IMR-90 (cell line): Measurements from ENCODE around the gene NEXN. TPM values are rescaled to one million over a fixed set of nuclear protein-coding genes. Genes with fewer than 3 reads are reported as not detected.

Experiments
- ATAC-seq: fragments of 200-7000 bp; cut with Tn5 transposase; 2 replicates; pipeline ENCODE4 v1.9.1; 2020; ENCODE audit warnings: low read depth, mild to moderate bottlenecking, moderate library complexity
- BruUV-seq: library from RNA; stranded (reverse); fragments of 400-500 nt; replicated peaks from 2 replicates; lab custom pipeline; 2021; lab: Mats Ljungman, UMichigan
- CTCF ChIA-PET: fragments of 300-600 bp; formaldehyde crosslinking; extraction: SDS; loops from one replicate; lab custom pipeline; 2021; ENCODE audit warnings: antibody characterized with exemption; lab: Yijun Ruan, JAX
- POLR2A ChIA-PET: fragments of 300-600 bp; sonication (Branson Sonifier 250); formaldehyde crosslinking; loops from one replicate; lab custom pipeline; 2022; ENCODE audit warnings: antibody characterized with exemption; ENCODE audit not compliant: unreplicated experiment; lab: Charles Lee
- DNase-seq: peaks from one replicate; pipeline ENCODE4 v3.0.0; 2013
- H2AFZ ChIP-seq: replicated peaks from 2 replicates; pipeline ENCODE3; 2013; ENCODE audit warnings: low read length, mild to moderate bottlenecking; ENCODE audit not compliant: poor library complexity
- H2AK5ac ChIP-seq: 2 replicates; pipeline ENCODE4 v1.6.1; 2013; ENCODE audit warnings: low read depth, low read length, inconsistent platforms
- H2AK9ac ChIP-seq: replicated peaks from 2 replicates; pipeline ENCODE3; 2013; ENCODE audit warnings: mild to moderate bottlenecking, low read depth, low read length, moderate library complexity; ENCODE audit not compliant: poor library complexity
- H2BK120ac ChIP-seq: 2 replicates; pipeline ENCODE4 v1.6.1; 2013; ENCODE audit warnings: low read depth, low read length, inconsistent platforms
- H2BK15ac ChIP-seq: 3 replicates; pipeline ENCODE4 v1.6.1; 2013; ENCODE audit warnings: low read depth, low read length, inconsistent platforms
- H2BK20ac ChIP-seq: 2 replicates; pipeline ENCODE4 v1.6.1; 2013; ENCODE audit warnings: low read depth, mild to moderate bottlenecking, inconsistent platforms, low read length, moderate library complexity
- H2BK5ac ChIP-seq: 2 replicates; pipeline ENCODE4 v1.6.1; 2013; ENCODE audit warnings: mild to moderate bottlenecking, low read depth, low read length, inconsistent platforms; ENCODE audit not compliant: poor library complexity, severe bottlenecking
- H3K14ac ChIP-seq: replicated peaks from 2 replicates; pipeline ENCODE4 v1.6.1; 2013; ENCODE audit warnings: low read depth, low read length, inconsistent platforms
- H3K18ac ChIP-seq: 2 replicates; pipeline ENCODE4 v1.6.1; 2013; ENCODE audit warnings: low read depth, low read length, control low read depth
- H3K23ac ChIP-seq: 2 replicates; pipeline ENCODE4 v1.6.1; 2013; ENCODE audit warnings: low read depth, low read length, inconsistent platforms
- H3K27ac ChIP-seq: 2 replicates; pipeline ENCODE4 v1.5.1; 2013; ENCODE audit warnings: mild to moderate bottlenecking, control low read depth, low read length; ENCODE audit not compliant: insufficient read depth
- H3K27me3 ChIP-seq: 2 replicates; pipeline ENCODE4 v1.6.1; 2013; ENCODE audit warnings: low read length; ENCODE audit not compliant: control insufficient read depth, insufficient read depth
- H3K36me3 ChIP-seq: 2 replicates; pipeline ENCODE4 v1.6.1; 2013; ENCODE audit warnings: low read length, mixed read lengths; ENCODE audit not compliant: control insufficient read depth, insufficient read depth
- H3K4ac ChIP-seq: 2 replicates; pipeline ENCODE4 v1.6.1; 2013; ENCODE audit warnings: low read depth, low read length, inconsistent platforms
- H3K4me1 ChIP-seq: 2 replicates; pipeline ENCODE4 v1.6.1; 2013; ENCODE audit warnings: low read length, mixed read lengths; ENCODE audit not compliant: control insufficient read depth, insufficient read depth
- H3K4me2 ChIP-seq: 2 replicates; pipeline ENCODE4 v1.6.1; 2013; ENCODE audit warnings: low read depth, mild to moderate bottlenecking, control low read depth, low read length, moderate library complexity
- H3K4me3 ChIP-seq: 2 replicates; pipeline ENCODE4 v1.5.1; 2013; ENCODE audit warnings: low read depth, mild to moderate bottlenecking, control low read depth, low read length, moderate library complexity; ENCODE audit not compliant: insufficient read depth
- H3K56ac ChIP-seq: 2 replicates; pipeline ENCODE4 v1.6.1; 2013; ENCODE audit warnings: low read length, inconsistent platforms; ENCODE audit not compliant: insufficient read depth; ENCODE audit errors: extremely low read depth
- H3K79me1 ChIP-seq, 2 experiments: 2 replicates each; pipeline ENCODE4 v1.6.1; 2013; ENCODE audit warnings: low read length in 2 of 2, inconsistent platforms in 1 of 2, low read depth in 1 of 2
- H3K9ac ChIP-seq: 2 replicates; pipeline ENCODE4 v1.6.1; 2013; ENCODE audit warnings: low read depth, low read length, control low read depth
- H3K9me1 ChIP-seq: 2 replicates; pipeline ENCODE4 v1.6.1; 2013; ENCODE audit warnings: low read length, inconsistent platforms; ENCODE audit not compliant: insufficient read depth
- H3K9me3 ChIP-seq: 2 replicates; pipeline ENCODE4 v1.6.1; 2013; ENCODE audit warnings: low read length; ENCODE audit not compliant: control insufficient read depth, insufficient read depth
- H4K20me1 ChIP-seq: 2 replicates; pipeline ENCODE4 v1.6.1; 2013; ENCODE audit warnings: low read length, inconsistent platforms; ENCODE audit not compliant: insufficient read depth
- H4K5ac ChIP-seq: 2 replicates; pipeline ENCODE4 v1.6.1; 2013; ENCODE audit warnings: mild to moderate bottlenecking, low read depth, low read length, control low read depth
- H4K8ac ChIP-seq, 2 experiments: 2 replicates each; pipeline ENCODE4 v1.6.1; 2013; ENCODE audit warnings: low read depth in 2 of 2, low read length in 2 of 2, control low read depth in 1 of 2, inconsistent platforms in 1 of 2
- H4K91ac ChIP-seq: 2 replicates; pipeline ENCODE4 v1.6.1; 2013; ENCODE audit warnings: low read depth, low read length, inconsistent platforms; ENCODE audit not compliant: insufficient read depth
- FOS ChIP-seq: fragments of 150-350 bp; IDR thresholded peaks from 2 replicates; pipeline ENCODE4 v1.6.1; 2016; ENCODE audit warnings: low read depth, low read length
- WGBS, 2 experiments: methylation state at CpG; one replicate each; pipeline versions ENCODE4 v1.1.5 to v1.1.7; 2013; ENCODE audit warnings: missing lambda C conversion rate in 2 of 2; ENCODE audit not compliant: insufficient read length in 1 of 2; ENCODE audit errors: extremely low coverage in 2 of 2; 5-methylcytosine and 5-hydroxymethylcytosine counted together
- dilution Hi-C: fragments of 300-500 bp; cut with HindIII; formaldehyde crosslinking; loops from one replicate; pipeline ENCODE4 v1.14.3; 2018; ENCODE audit warnings: low sequenced_read_pairs; ENCODE audit not compliant: unreplicated experiment
- in situ Hi-C: fragments of 300-500 bp; cut with MboI; formaldehyde crosslinking; loops from 3 replicates; pipeline ENCODE4 v1.14.3; 2019; ENCODE audit warnings: low sequenced_read_pairs, inconsistent platforms, mixed read lengths
- intact Hi-C: fragments of 100-400 bp; cut with micrococcal nuclease; formaldehyde crosslinking; loops from 2 replicates; pipeline ENCODE4 v1.10.0; 2022
- polyA plus RNA-seq, 3 experiments: library from polyadenylated mRNA; depleted of rRNA; stranded (reverse); fragments of >200 nt; gene quantifications; 2 replicates each; pipeline ENCODE4 v1.2.3, GENCODE V29; 2012; ENCODE audit warnings: low replicate concordance in 1 of 3
- total RNA-seq: library from RNA; depleted of rRNA; stranded (reverse); fragments of >200 nt; gene quantifications from 2 replicates; pipeline ENCODE4 v1.2.3, GENCODE V29; 2012
- TF ChIP-seq, protein P1 (sequence below): fragments of 150-350 bp; IDR thresholded peaks from 2 replicates; pipeline ENCODE4 v1.6.1; 2016; ENCODE audit warnings: low read depth, mild to moderate bottlenecking, low read length, moderate library complexity, borderline replicate concordance
- TF ChIP-seq, protein P2 (sequence below): fragments of 150-350 bp; IDR thresholded peaks from 2 replicates; pipeline ENCODE4 v1.6.1; 2017; ENCODE audit warnings: mild to moderate bottlenecking, antibody characterized with exemption, low read length, low read depth

NEXN gene
- total and polyA plus RNA-seq, 2 of the 4 experiments (the other 2 are of a cell fraction) = 5.2 to 16.1 TPM

DNA sequence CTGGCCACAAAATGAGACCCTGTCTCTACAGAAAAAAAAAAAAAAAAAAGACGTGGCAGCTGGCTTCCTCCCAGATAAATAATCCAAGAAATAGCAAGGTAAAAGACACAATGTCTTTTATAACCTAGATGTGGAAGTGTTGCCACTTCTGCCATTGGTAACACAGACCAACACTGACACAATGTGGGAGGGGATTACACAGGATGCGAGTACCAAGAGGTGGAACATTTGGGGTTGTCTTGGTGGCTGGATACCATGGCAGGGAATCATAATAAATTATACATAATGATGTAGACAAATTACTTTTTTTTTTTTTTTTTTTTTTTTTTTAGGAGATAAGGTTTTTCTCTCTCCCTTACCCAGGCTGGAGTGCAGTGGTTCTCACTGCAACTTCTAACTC, 6.0 kb upstream of the NEXN start:
- no peak overlapping the region for H3K4me2 ChIP-seq
- H3K9ac ChIP-seq = no peak overlapping the region
- POLR2A ChIA-PET = no interaction called here
- no peak overlapping the region for H3K23ac ChIP-seq
- H2BK20ac ChIP-seq = no peak overlapping the region
- no peak for ATAC-seq
- peaks cover 6% of the 10 kb centered on the region for H3K4me1 ChIP-seq
- no peak overlapping the region for H3K4ac ChIP-seq
- no CpG with 5 or more reads among the region's 2 CpGs for WGBS, 2 experiments
- H3K27ac ChIP-seq = no peak overlapping the region
- H4K5ac ChIP-seq = no peak overlapping the region
- TF ChIP-seq, protein P1, sequence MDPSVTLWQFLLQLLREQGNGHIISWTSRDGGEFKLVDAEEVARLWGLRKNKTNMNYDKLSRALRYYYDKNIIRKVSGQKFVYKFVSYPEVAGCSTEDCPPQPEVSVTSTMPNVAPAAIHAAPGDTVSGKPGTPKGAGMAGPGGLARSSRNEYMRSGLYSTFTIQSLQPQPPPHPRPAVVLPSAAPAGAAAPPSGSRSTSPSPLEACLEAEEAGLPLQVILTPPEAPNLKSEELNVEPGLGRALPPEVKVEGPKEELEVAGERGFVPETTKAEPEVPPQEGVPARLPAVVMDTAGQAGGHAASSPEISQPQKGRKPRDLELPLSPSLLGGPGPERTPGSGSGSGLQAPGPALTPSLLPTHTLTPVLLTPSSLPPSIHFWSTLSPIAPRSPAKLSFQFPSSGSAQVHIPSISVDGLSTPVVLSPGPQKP = no peak
- no peak for TF ChIP-seq FOS
- TF ChIP-seq, protein P2, sequence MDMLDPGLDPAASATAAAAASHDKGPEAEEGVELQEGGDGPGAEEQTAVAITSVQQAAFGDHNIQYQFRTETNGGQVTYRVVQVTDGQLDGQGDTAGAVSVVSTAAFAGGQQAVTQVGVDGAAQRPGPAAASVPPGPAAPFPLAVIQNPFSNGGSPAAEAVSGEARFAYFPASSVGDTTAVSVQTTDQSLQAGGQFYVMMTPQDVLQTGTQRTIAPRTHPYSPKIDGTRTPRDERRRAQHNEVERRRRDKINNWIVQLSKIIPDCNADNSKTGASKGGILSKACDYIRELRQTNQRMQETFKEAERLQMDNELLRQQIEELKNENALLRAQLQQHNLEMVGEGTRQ = no peak
- CTCF ChIA-PET = interaction anchor here (0.6 to 0.7 kb wide), 2 partner anchors 57 to 63 kb away, joined by 3 to 5 read pairs; no protein-coding TSS in a partner anchor
- H2AK5ac ChIP-seq = no peak overlapping the region
- no peaks in the 10 kb centered on the region for H3K27me3 ChIP-seq
- intact Hi-C loops (no loop called here), in situ Hi-C loops (no loop called here), dilution Hi-C loops (no loop called here)
- peaks cover 23 to 49% of the 10 kb centered on the region in 2 experiments; a peak in 3 of 4 replicates for H3K79me1 ChIP-seq
- H3K18ac ChIP-seq = no peak overlapping the region
- no peak for DNase-seq
- 0 out of 2 replicates have a peak, but pooled peaks cover 4% of the 10 kb centered on the region for H3K9me3 ChIP-seq
- H4K20me1 ChIP-seq = no peaks in the 10 kb centered on the region
- no peak overlapping the region for H2BK120ac ChIP-seq
- peaks cover 4% of the 10 kb centered on the region; the same call in 1 of the 2 replicates for H3K36me3 ChIP-seq
- 0 out of 2 replicates have a peak overlapping the region, but pooled peaks have one; percentile 12 for H3K14ac ChIP-seq
- H4K8ac ChIP-seq = no peak overlapping the region
- H3K4me3 ChIP-seq = no peak overlapping the region
- no peak overlapping the region for H4K91ac ChIP-seq
- H2BK5ac ChIP-seq = no peak overlapping the region
- H2AK9ac ChIP-seq = no peak overlapping the region
- H3K56ac ChIP-seq = no peak overlapping the region
- BruUV-seq = no TSS peak
- no peak overlapping the region for H2AFZ ChIP-seq
- no peak overlapping the region for H2BK15ac ChIP-seq
- no peaks in the 10 kb centered on the region; the same call in 1 of the 2 replicates for H3K9me1 ChIP-seq
